GM18526 (cell line): ENCODE results near the gene ADO.

ENCODE experiments used
- POLR2A ChIP-seq: IDR thresholded peaks from 3 replicates; pipeline ENCODE4 v1.6.1; 2011; ENCODE audit not compliant: insufficient read length; ENCODE audit errors: extremely low read depth

Gene ADO

DNA sequence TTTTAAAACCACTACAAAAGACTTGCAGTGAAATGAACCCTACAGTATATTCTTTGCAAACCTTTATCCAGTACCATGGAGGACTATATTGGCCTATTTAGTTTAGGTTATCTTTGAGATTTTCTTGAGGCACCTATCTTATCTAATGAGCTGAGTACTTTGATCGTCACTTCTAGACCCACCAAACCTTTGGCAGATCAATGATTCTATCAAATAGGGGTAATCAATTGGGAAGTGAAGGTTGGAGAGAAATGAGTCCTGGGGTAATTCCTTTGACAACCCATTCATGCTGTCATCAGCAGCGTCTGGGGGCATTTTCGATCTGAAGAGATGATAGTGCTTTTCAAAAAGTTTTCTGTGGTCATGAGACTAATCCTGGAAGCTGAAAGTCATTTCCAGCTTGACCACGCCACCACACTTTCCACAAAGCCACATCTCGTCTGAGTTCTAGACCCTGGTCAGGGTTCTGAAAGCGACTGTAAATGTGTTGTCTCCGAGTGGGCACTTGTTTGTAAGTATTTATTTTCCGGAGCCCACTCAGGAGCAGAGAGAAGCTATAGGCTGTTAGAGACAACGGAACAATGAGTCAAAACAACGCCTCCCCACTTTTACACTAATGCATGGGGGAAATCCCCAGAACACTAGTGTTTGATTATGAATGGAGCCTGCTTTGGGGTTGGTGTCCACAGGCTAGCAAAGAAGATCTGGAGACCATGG is 6.8 kb downstream of the ADO start:
- no peak for TF ChIP-seq POLR2A

GRCh38 chr10:62812672-62813439 is 8.3 kb downstream of the ADO start:
- no peak for TF ChIP-seq POLR2A

- TF ChIP-seq POLR2A = no peak
Measured at GRCh38 chr10:62813453-62813852, 8.9 kb downstream of the ADO start.

DNA sequence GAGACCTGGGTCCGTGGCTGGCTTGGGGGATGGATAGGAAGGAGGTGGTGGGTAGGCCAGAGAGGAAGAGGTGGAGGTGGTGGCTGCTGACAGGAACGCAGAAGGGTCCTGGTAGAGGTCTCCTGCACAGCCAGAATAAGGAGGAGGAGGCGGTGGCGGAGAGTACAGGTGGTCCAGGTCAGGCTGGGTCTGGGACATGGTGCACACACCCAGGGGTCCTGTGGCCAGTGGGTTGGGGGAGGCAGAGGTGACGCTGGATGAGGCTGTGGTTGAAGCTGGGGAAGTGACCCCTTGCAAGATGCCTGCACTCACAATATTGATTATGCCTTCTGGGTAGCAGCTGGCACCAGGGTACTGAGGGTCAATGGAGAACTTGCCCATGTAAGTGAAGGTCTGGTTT is 9.5 kb downstream of the ADO start:
- no peak for TF ChIP-seq POLR2A

DNA sequence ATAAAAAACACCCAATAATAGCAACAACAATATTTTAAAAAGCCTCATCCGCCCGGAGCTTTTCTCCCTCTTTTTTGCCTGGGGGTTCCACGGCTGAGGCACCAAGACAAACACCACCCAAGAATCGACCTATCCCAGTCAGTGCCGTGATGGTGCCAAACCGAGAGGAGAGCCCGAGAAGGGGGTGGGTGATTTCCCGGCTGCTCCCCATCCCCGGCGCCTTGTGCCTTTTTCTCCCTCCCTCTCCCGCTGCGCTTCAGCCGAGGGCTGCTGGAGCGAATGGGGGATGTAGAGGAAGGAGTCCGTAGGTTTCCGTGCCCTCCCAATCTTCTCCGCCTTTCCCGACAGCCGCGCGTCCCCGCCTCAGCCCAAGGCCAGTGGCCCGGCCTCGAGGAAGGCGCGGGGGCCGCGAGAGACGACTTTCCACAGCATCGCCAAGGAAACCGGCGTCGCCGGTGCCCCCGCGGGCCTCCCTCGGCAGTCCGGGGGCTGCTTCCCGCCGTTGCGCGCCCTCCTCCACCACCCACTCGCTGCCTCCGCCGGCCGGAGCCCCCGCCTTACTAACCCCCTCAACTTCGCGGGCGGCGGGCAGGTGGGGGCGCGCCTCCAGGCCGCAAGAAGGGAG is 10.3 kb downstream of the ADO start:
- no peak for TF ChIP-seq POLR2A

GRCh38 chr10:62815381-62816075 is 11.0 kb downstream of the ADO start:
- TF ChIP-seq POLR2A = no peak

DNA sequence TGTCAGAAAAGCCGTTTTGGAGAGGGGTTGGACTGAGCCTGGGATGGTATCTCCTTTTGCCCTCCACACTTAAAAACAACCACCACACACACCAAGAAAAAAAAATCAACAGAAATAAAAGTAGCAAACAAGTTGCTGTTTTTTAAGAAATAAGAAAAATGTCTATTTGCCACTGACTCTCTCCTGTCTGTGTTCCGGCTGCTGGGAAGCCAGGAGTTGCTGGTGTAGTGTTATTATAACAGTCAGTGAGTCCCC is 11.5 kb downstream of the ADO start:
- TF ChIP-seq POLR2A = no peak

DNA sequence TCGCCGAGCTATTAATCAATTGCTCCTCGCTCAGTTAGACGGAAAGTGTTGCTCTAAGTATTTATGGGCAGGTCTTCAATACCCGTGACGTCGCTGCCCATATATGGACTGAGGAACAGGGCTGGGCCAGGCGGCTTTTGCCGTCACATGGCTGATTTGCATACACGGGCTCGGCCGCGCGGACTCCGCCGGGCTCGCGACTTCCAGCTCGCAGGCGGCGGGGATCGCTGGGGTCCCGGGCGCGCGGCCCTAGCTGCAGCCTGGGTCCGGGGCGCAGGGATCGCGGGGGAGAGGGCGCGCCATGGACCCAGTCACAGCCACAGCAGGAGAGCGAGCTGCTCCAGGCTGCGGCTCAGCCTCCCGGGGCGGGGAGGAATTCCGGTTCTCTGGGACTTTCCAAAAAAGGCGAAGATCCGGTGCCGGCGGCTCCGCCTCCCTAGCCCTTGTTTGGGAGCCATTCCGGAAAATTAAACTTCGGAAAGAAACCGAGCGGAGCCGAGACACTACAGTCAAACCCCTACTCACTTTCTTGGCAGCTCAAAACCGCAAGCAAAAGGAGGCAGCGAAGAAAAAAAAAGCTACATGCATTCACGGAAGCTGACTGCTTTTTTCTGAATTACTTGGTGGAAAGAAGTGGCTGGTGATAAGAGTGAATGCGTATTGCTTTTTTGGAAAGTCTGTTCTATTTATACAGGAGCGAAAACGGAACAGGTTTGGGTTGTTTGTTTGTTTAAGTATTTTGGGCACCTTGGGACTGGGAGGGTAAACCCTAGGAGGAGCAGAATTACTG is 12.0 kb downstream of the ADO start, which contains the start of gene EGR2:
Gene EGR2 (minus strand): TSS at position 36 of the 790 bp plus-strand sequence. CDS start 337 bp downstream, outside the sequence.
- TF ChIP-seq POLR2A = peak; percentile 62

GRCh38 chr10:62817121-62817765 is 12.7 kb downstream of the ADO start:
- TF ChIP-seq POLR2A = peak; percentile 34

GRCh38 chr10:62817766-62818425 is 13.4 kb downstream of the ADO start:
- no peak for TF ChIP-seq POLR2A

DNA sequence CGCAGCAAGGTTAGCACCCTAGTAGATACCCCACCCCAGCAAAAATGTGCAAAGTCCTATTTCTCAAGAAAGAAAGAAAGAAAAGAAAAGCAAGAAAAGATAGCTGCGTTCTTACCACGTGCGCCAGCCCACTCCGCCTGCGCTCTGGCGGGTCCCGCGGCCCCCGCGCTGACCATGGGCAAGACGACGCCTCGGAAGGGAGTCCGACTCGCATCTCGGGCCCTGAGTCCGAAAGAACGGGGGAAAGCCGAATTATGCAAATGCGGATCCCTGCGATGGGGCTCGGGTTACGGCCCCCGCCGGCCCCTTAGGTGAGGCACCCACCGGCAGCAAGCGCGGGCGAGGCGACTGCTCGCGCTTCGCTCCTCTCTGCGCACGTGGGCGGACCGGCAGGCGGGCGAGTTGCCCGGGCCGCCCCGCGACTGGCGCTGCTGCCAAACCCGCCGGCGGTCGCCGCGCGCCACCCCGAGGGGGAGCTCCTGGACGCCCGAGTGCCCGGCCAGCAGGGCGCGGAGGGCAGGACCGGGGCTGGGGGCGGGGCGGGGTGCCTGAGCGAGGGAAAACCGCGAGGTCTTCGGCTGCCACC is 14.0 kb downstream of the ADO start:
- no peak for TF ChIP-seq POLR2A

- TF ChIP-seq POLR2A = no peak
Measured at GRCh38 chr10:62819141-62819920, 14.8 kb downstream of the ADO start.

DNA sequence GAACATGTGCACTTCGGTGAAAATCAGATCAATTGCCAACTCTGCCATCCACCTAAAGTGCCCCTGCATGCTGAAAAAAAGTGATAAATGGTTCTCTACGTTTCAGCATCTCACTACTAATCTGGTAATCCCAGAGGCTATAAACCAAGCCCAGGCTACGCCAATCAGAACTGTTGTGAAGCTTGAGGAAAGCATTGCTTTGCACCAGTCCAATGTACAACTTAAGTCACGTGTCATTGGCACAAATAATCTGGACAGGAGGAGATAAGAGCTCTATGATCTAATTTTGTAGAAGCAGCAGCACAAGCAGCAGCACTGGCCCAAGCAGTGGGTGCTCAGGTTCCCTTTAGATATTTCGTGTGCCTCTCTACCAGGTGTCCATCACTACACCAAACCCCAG is 16.1 kb downstream of the ADO start:
- no peak for TF ChIP-seq POLR2A
